HCT116 (cell line): ENCODE data around the gene GRK2.

ENCODE experiments used
- CEBPB ChIP-seq: IDR thresholded peaks from 2 replicates; pipeline ENCODE4 v1.6.1; 2012; ENCODE audit warnings: low read depth
- EZH2 ChIP-seq: fragments of 200-600 bp; sonication (generic); IDR thresholded peaks from 2 replicates; pipeline ENCODE4 v1.6.1; 2017; ENCODE audit warnings: antibody characterized with exemption, mixed run types
- EZH2phosphoT487 ChIP-seq: fragments of 200-600 bp; IDR thresholded peaks from 2 replicates; pipeline ENCODE4 v1.6.1; 2018; ENCODE audit warnings: antibody characterized with exemption, borderline replicate concordance
- JUND ChIP-seq: IDR thresholded peaks from 2 replicates; pipeline ENCODE4 v1.6.1; 2012
- POLR2A ChIP-seq: IDR thresholded peaks from 2 replicates; pipeline ENCODE4 v1.7.0; 2011; ENCODE audit warnings: borderline replicate concordance; ENCODE audit not compliant: insufficient read depth, insufficient read length; ENCODE audit errors: extremely low read depth
- POLR2AphosphoS5 ChIP-seq: IDR thresholded peaks from 2 replicates; pipeline ENCODE4 v1.6.1; 2011; ENCODE audit warnings: mild to moderate bottlenecking, low read depth, low read length, moderate library complexity
- RAD21 ChIP-seq: IDR thresholded peaks from 2 replicates; pipeline ENCODE4 v1.6.1; 2012; ENCODE audit warnings: low read depth, mild to moderate bottlenecking
- YY1 ChIP-seq: IDR thresholded peaks from 2 replicates; pipeline ENCODE4 v1.6.1; 2011; ENCODE audit warnings: low read length, low read depth, moderate library complexity, mild to moderate bottlenecking; ENCODE audit not compliant: insufficient replicate concordance; ENCODE audit errors: extremely low read depth
- TF ChIP-seq, protein P1 (sequence below), 3 experiments: fragments of 200-600 bp in 1 of 3; sonication (generic) in 1 of 3; IDR thresholded peaks in 2 of 3; conservative IDR thresholded peaks in 1 of 3; 2 replicates each; pipeline ENCODE4 v1.5.1; 2012 to 2017; ENCODE audit warnings: low read depth in 2 of 3, low read length in 2 of 3, antibody characterized with exemption in 1 of 3, borderline replicate concordance in 1 of 3, control low read depth in 1 of 3, mild to moderate bottlenecking in 1 of 3, mixed read lengths in 1 of 3, mixed run types in 1 of 3, moderate library complexity in 1 of 3; ENCODE audit not compliant: insufficient read depth in 1 of 3
- TF ChIP-seq, protein P2 (sequence below): IDR thresholded peaks from 2 replicates; pipeline ENCODE4 v1.6.1; 2012
- TF ChIP-seq, protein P3 (sequence below): IDR thresholded peaks from 2 replicates; pipeline ENCODE4 v1.6.1; 2011; ENCODE audit warnings: mild to moderate bottlenecking, low read length, moderate library complexity; ENCODE audit not compliant: insufficient replicate concordance; ENCODE audit errors: extremely low read depth
- TF ChIP-seq, protein P4 (sequence below): IDR thresholded peaks from 2 replicates; pipeline ENCODE4 v1.6.1; 2012; ENCODE audit warnings: low read depth

DNA sequence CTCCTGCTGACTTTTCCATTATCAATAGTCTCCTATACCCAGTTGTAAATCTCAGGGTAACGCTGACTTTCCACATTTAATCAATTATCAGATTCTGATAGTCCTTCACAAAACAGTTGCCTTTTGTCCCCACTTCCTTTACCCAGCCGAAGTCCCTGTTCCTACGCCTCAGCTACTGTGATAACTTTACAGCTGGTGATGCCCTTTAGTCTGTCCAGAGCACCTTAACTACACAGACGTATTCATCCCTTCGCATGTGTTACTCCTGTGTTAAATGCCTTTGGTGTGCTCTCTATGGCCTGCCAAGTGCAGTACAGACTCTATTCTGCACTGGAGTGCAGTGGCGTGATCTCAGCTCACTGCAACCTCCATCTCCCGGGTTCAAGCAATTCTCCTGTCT is 57.3 kb downstream of the GRK2 start:
- TF ChIP-seq POLR2A (no peak), EZH2 (no peak), CEBPB (no peak), RAD21 (no peak), POLR2AphosphoS5 (no peak), JUND (no peak), YY1 (no peak), EZH2phosphoT487 (no peak)
- TF ChIP-seq, protein P1, sequence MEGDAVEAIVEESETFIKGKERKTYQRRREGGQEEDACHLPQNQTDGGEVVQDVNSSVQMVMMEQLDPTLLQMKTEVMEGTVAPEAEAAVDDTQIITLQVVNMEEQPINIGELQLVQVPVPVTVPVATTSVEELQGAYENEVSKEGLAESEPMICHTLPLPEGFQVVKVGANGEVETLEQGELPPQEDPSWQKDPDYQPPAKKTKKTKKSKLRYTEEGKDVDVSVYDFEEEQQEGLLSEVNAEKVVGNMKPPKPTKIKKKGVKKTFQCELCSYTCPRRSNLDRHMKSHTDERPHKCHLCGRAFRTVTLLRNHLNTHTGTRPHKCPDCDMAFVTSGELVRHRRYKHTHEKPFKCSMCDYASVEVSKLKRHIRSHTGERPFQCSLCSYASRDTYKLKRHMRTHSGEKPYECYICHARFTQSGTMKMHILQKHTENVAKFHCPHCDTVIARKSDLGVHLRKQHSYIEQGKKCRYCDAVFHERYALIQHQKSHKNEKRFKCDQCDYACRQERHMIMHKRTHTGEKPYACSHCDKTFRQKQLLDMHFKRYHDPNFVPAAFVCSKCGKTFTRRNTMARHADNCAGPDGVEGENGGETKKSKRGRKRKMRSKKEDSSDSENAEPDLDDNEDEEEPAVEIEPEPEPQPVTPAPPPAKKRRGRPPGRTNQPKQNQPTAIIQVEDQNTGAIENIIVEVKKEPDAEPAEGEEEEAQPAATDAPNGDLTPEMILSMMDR (IDR thresholded peaks at IDR 0.05 in 2 of 3, conservative IDR thresholded peaks at IDR 0.05 in 1 of 3; ENCODE audit: borderline replicate concordance in 1 of 3, insufficient read depth in 1 of 3, low read depth in 2 of 3, low read length in 2 of 3) = no peak
- TF ChIP-seq, protein P2, sequence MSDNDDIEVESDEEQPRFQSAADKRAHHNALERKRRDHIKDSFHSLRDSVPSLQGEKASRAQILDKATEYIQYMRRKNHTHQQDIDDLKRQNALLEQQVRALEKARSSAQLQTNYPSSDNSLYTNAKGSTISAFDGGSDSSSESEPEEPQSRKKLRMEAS = no peak
- TF ChIP-seq, protein P3, sequence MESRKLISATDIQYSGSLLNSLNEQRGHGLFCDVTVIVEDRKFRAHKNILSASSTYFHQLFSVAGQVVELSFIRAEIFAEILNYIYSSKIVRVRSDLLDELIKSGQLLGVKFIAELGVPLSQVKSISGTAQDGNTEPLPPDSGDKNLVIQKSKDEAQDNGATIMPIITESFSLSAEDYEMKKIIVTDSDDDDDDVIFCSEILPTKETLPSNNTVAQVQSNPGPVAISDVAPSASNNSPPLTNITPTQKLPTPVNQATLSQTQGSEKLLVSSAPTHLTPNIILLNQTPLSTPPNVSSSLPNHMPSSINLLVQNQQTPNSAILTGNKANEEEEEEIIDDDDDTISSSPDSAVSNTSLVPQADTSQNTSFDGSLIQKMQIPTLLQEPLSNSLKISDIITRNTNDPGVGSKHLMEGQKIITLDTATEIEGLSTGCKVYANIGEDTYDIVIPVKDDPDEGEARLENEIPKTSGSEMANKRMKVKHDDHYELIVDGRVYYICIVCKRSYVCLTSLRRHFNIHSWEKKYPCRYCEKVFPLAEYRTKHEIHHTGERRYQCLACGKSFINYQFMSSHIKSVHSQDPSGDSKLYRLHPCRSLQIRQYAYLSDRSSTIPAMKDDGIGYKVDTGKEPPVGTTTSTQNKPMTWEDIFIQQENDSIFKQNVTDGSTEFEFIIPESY = no peak
- TF ChIP-seq, protein P4, sequence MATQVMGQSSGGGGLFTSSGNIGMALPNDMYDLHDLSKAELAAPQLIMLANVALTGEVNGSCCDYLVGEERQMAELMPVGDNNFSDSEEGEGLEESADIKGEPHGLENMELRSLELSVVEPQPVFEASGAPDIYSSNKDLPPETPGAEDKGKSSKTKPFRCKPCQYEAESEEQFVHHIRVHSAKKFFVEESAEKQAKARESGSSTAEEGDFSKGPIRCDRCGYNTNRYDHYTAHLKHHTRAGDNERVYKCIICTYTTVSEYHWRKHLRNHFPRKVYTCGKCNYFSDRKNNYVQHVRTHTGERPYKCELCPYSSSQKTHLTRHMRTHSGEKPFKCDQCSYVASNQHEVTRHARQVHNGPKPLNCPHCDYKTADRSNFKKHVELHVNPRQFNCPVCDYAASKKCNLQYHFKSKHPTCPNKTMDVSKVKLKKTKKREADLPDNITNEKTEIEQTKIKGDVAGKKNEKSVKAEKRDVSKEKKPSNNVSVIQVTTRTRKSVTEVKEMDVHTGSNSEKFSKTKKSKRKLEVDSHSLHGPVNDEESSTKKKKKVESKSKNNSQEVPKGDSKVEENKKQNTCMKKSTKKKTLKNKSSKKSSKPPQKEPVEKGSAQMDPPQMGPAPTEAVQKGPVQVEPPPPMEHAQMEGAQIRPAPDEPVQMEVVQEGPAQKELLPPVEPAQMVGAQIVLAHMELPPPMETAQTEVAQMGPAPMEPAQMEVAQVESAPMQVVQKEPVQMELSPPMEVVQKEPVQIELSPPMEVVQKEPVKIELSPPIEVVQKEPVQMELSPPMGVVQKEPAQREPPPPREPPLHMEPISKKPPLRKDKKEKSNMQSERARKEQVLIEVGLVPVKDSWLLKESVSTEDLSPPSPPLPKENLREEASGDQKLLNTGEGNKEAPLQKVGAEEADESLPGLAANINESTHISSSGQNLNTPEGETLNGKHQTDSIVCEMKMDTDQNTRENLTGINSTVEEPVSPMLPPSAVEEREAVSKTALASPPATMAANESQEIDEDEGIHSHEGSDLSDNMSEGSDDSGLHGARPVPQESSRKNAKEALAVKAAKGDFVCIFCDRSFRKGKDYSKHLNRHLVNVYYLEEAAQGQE = no peak
